Glutamatergic neuron (in vitro differentiated cells): ENCODE data around the gene POLK. TPM values are rescaled to one million over a fixed set of nuclear protein-coding genes. Genes with fewer than 3 reads are reported as not detected.
"Not testable (repeated sequence)": the region's sequence is repeated elsewhere in the genome, so short reads cannot be mapped to it uniquely, and the experiment has no call there.

Experiments
- DNase-seq: peaks from one replicate; pipeline ENCODE4 v3.0.0; 2022
- H3K27ac Mint-ChIP-seq: one replicate; pipeline ENCODE4 v1.8.0; 2020; ENCODE audit warnings: mild to moderate bottlenecking, mixed read lengths, inconsistent platforms; ENCODE audit not compliant: unreplicated experiment
- H3K27me3 Mint-ChIP-seq: one replicate; pipeline ENCODE4 v1.8.0; 2020; ENCODE audit warnings: mild to moderate bottlenecking, moderate library complexity, mixed read lengths, inconsistent platforms; ENCODE audit not compliant: unreplicated experiment
- H3K36me3 Mint-ChIP-seq: one replicate; pipeline ENCODE4 v1.8.0; 2020; ENCODE audit warnings: mild to moderate bottlenecking, mixed read lengths, inconsistent platforms; ENCODE audit not compliant: unreplicated experiment
- H3K4me1 Mint-ChIP-seq: one replicate; pipeline ENCODE4 v1.8.0; 2020; ENCODE audit warnings: mild to moderate bottlenecking, low read depth, mixed read lengths, inconsistent platforms; ENCODE audit not compliant: unreplicated experiment
- H3K4me3 Mint-ChIP-seq: one replicate; pipeline ENCODE4 v1.8.0; 2020; ENCODE audit warnings: mild to moderate bottlenecking, mixed read lengths, inconsistent platforms; ENCODE audit not compliant: unreplicated experiment
- H3K9me3 Mint-ChIP-seq: one replicate; pipeline ENCODE4 v1.8.0; 2020; ENCODE audit warnings: mild to moderate bottlenecking, moderate library complexity, mixed read lengths, inconsistent platforms; ENCODE audit not compliant: unreplicated experiment
- CTCF ChIP-seq: fragments of 200-600 bp; sonication (generic); IDR thresholded peaks from one replicate; pipeline ENCODE4 v1.5.0; 2021; ENCODE audit not compliant: partially characterized antibody, unreplicated experiment
- total RNA-seq: library from RNA; stranded (reverse); fragmentation: NEBNext Ultra II Directional; extraction: Animal tissue kit (Norgen Biotek cat#: 25700); gene quantifications from one replicate; pipeline ENCODE4 v1.2.1, GENCODE V29; 2021; ENCODE audit not compliant: unreplicated experiment

POLK gene
- total RNA-seq, 1 donor from 2014 or later, result 28.9 TPM

GRCh38 chr5:75601567-75601966, 89.9 kb downstream of the POLK start:
- no peak for TF ChIP-seq CTCF
- Mint-ChIP-seq H3K27ac (no peak overlapping the region), H3K9me3 (peaks cover 2% of the 10 kb centered on the region), H3K4me3 (no peak overlapping the region), H3K27me3 (no peaks in the 10 kb centered on the region), H3K36me3 (peaks cover under 1% of the 10 kb centered on the region), H3K4me1 (peaks cover 21% of the 10 kb centered on the region)
- no peak for DNase-seq

GRCh38 chr5:75601996-75602395, 90.3 kb downstream of the POLK start:
- H3K4me3 Mint-ChIP-seq, result no peak overlapping the region
- H3K9me3 Mint-ChIP-seq, result peaks cover 2% of the 10 kb centered on the region
- no peaks in the 10 kb centered on the region for H3K27me3 Mint-ChIP-seq
- TF ChIP-seq CTCF, result no peak
- DNase-seq, result no peak
- H3K27ac Mint-ChIP-seq, result no peak overlapping the region
- H3K4me1 Mint-ChIP-seq, result peaks cover 25% of the 10 kb centered on the region
- H3K36me3 Mint-ChIP-seq, result peaks cover 3% of the 10 kb centered on the region

GRCh38 chr5:75603371-75603770, 91.7 kb downstream of the POLK start:
- Mint-ChIP-seq H3K4me3 (no peak overlapping the region), H3K27me3 (peaks cover 2% of the 10 kb centered on the region), H3K4me1 (peaks cover 33% of the 10 kb centered on the region), H3K27ac (peak overlapping the region; percentile 57), H3K36me3 (peaks cover 3% of the 10 kb centered on the region), H3K9me3 (peaks cover 6% of the 10 kb centered on the region)
- no peak for TF ChIP-seq CTCF
- DNase-seq, result no peak

- Mint-ChIP-seq H3K9me3 (peaks cover 8% of the 10 kb centered on the region), H3K36me3 (peaks cover 3% of the 10 kb centered on the region), H3K4me3 (no peak overlapping the region), H3K4me1 (peaks cover 33% of the 10 kb centered on the region), H3K27ac (peak overlapping the region; percentile 57), H3K27me3 (peaks cover 2% of the 10 kb centered on the region)
- no peak for TF ChIP-seq CTCF
- DNase-seq, result no peak
Observed at GRCh38 chr5:75603821-75604220, 92.1 kb downstream of the POLK start.

- Mint-ChIP-seq H3K27ac (peak overlapping the region; percentile 86), H3K9me3 (peaks cover 13% of the 10 kb centered on the region), H3K4me1 (peaks cover 51% of the 10 kb centered on the region)
- DNase-seq, H3K27me3 Mint-ChIP-seq, H3K36me3 Mint-ChIP-seq, H3K4me3 Mint-ChIP-seq: not testable (repeated sequence)
Observed at GRCh38 chr5:75607341-75607740, 95.7 kb downstream of the POLK start.

GRCh38 chr5:75608870-75609269, 97.2 kb downstream of the POLK start:
- TF ChIP-seq CTCF, result no peak
- no peak for DNase-seq
- H3K4me1 Mint-ChIP-seq, result peaks cover 45% of the 10 kb centered on the region
- no peak overlapping the region for H3K4me3 Mint-ChIP-seq
- H3K36me3 Mint-ChIP-seq, result peaks cover 3% of the 10 kb centered on the region
- H3K27me3 Mint-ChIP-seq, result peaks cover 5% of the 10 kb centered on the region
- H3K27ac Mint-ChIP-seq, result no peak overlapping the region
- peaks cover 13% of the 10 kb centered on the region for H3K9me3 Mint-ChIP-seq
